IMR-90 (cell line): Measurements from ENCODE around the gene FER. TPM values are rescaled to one million over a fixed set of nuclear protein-coding genes. Genes with fewer than 3 reads are reported as not detected.

Experiments
- ATAC-seq: fragments of 200-7000 bp; cut with Tn5 transposase; 2 replicates; pipeline ENCODE4 v1.9.1; 2020; ENCODE audit warnings: low read depth, mild to moderate bottlenecking, moderate library complexity
- BruUV-seq: library from RNA; stranded (reverse); fragments of 400-500 nt; replicated peaks from 2 replicates; lab custom pipeline; 2021; lab: Mats Ljungman, UMichigan
- CTCF ChIA-PET: fragments of 300-600 bp; formaldehyde crosslinking; extraction: SDS; loops from one replicate; lab custom pipeline; 2021; ENCODE audit warnings: antibody characterized with exemption; lab: Yijun Ruan, JAX
- POLR2A ChIA-PET: fragments of 300-600 bp; sonication (Branson Sonifier 250); formaldehyde crosslinking; loops from one replicate; lab custom pipeline; 2022; ENCODE audit warnings: antibody characterized with exemption; ENCODE audit not compliant: unreplicated experiment; lab: Charles Lee
- DNase-seq: peaks from one replicate; pipeline ENCODE4 v3.0.0; 2013
- H2AFZ ChIP-seq: replicated peaks from 2 replicates; pipeline ENCODE3; 2013; ENCODE audit warnings: low read length, mild to moderate bottlenecking; ENCODE audit not compliant: poor library complexity
- H2AK5ac ChIP-seq: 2 replicates; pipeline ENCODE4 v1.6.1; 2013; ENCODE audit warnings: low read depth, low read length, inconsistent platforms
- H2AK9ac ChIP-seq: replicated peaks from 2 replicates; pipeline ENCODE3; 2013; ENCODE audit warnings: mild to moderate bottlenecking, low read depth, low read length, moderate library complexity; ENCODE audit not compliant: poor library complexity
- H2BK120ac ChIP-seq: 2 replicates; pipeline ENCODE4 v1.6.1; 2013; ENCODE audit warnings: low read depth, low read length, inconsistent platforms
- H2BK15ac ChIP-seq: 3 replicates; pipeline ENCODE4 v1.6.1; 2013; ENCODE audit warnings: low read depth, low read length, inconsistent platforms
- H2BK20ac ChIP-seq: 2 replicates; pipeline ENCODE4 v1.6.1; 2013; ENCODE audit warnings: low read depth, mild to moderate bottlenecking, inconsistent platforms, low read length, moderate library complexity
- H2BK5ac ChIP-seq: 2 replicates; pipeline ENCODE4 v1.6.1; 2013; ENCODE audit warnings: mild to moderate bottlenecking, low read depth, low read length, inconsistent platforms; ENCODE audit not compliant: poor library complexity, severe bottlenecking
- H3K14ac ChIP-seq: replicated peaks from 2 replicates; pipeline ENCODE4 v1.6.1; 2013; ENCODE audit warnings: low read depth, low read length, inconsistent platforms
- H3K18ac ChIP-seq: 2 replicates; pipeline ENCODE4 v1.6.1; 2013; ENCODE audit warnings: low read depth, low read length, control low read depth
- H3K23ac ChIP-seq: 2 replicates; pipeline ENCODE4 v1.6.1; 2013; ENCODE audit warnings: low read depth, low read length, inconsistent platforms
- H3K27ac ChIP-seq: 2 replicates; pipeline ENCODE4 v1.5.1; 2013; ENCODE audit warnings: mild to moderate bottlenecking, control low read depth, low read length; ENCODE audit not compliant: insufficient read depth
- H3K27me3 ChIP-seq: 2 replicates; pipeline ENCODE4 v1.6.1; 2013; ENCODE audit warnings: low read length; ENCODE audit not compliant: control insufficient read depth, insufficient read depth
- H3K36me3 ChIP-seq: 2 replicates; pipeline ENCODE4 v1.6.1; 2013; ENCODE audit warnings: low read length, mixed read lengths; ENCODE audit not compliant: control insufficient read depth, insufficient read depth
- H3K4ac ChIP-seq: 2 replicates; pipeline ENCODE4 v1.6.1; 2013; ENCODE audit warnings: low read depth, low read length, inconsistent platforms
- H3K4me1 ChIP-seq: 2 replicates; pipeline ENCODE4 v1.6.1; 2013; ENCODE audit warnings: low read length, mixed read lengths; ENCODE audit not compliant: control insufficient read depth, insufficient read depth
- H3K4me2 ChIP-seq: 2 replicates; pipeline ENCODE4 v1.6.1; 2013; ENCODE audit warnings: low read depth, mild to moderate bottlenecking, control low read depth, low read length, moderate library complexity
- H3K4me3 ChIP-seq: 2 replicates; pipeline ENCODE4 v1.5.1; 2013; ENCODE audit warnings: low read depth, mild to moderate bottlenecking, control low read depth, low read length, moderate library complexity; ENCODE audit not compliant: insufficient read depth
- H3K56ac ChIP-seq: 2 replicates; pipeline ENCODE4 v1.6.1; 2013; ENCODE audit warnings: low read length, inconsistent platforms; ENCODE audit not compliant: insufficient read depth; ENCODE audit errors: extremely low read depth
- H3K79me1 ChIP-seq, 2 experiments: 2 replicates each; pipeline ENCODE4 v1.6.1; 2013; ENCODE audit warnings: low read length in 2 of 2, inconsistent platforms in 1 of 2, low read depth in 1 of 2
- H3K9ac ChIP-seq: 2 replicates; pipeline ENCODE4 v1.6.1; 2013; ENCODE audit warnings: low read depth, low read length, control low read depth
- H3K9me1 ChIP-seq: 2 replicates; pipeline ENCODE4 v1.6.1; 2013; ENCODE audit warnings: low read length, inconsistent platforms; ENCODE audit not compliant: insufficient read depth
- H3K9me3 ChIP-seq: 2 replicates; pipeline ENCODE4 v1.6.1; 2013; ENCODE audit warnings: low read length; ENCODE audit not compliant: control insufficient read depth, insufficient read depth
- H4K20me1 ChIP-seq: 2 replicates; pipeline ENCODE4 v1.6.1; 2013; ENCODE audit warnings: low read length, inconsistent platforms; ENCODE audit not compliant: insufficient read depth
- H4K5ac ChIP-seq: 2 replicates; pipeline ENCODE4 v1.6.1; 2013; ENCODE audit warnings: mild to moderate bottlenecking, low read depth, low read length, control low read depth
- H4K8ac ChIP-seq, 2 experiments: 2 replicates each; pipeline ENCODE4 v1.6.1; 2013; ENCODE audit warnings: low read depth in 2 of 2, low read length in 2 of 2, control low read depth in 1 of 2, inconsistent platforms in 1 of 2
- H4K91ac ChIP-seq: 2 replicates; pipeline ENCODE4 v1.6.1; 2013; ENCODE audit warnings: low read depth, low read length, inconsistent platforms; ENCODE audit not compliant: insufficient read depth
- BHLHE40 ChIP-seq: fragments of 150-350 bp; IDR thresholded peaks from 2 replicates; pipeline ENCODE4 v1.6.1; 2016; ENCODE audit warnings: mild to moderate bottlenecking, low read depth, low read length
- CEBPB ChIP-seq: IDR thresholded peaks from 2 replicates; pipeline ENCODE4 v1.6.1; 2012; ENCODE audit warnings: low read depth, low read length, improper control_type of control experiment
- CHD1 ChIP-seq: IDR thresholded peaks from 2 replicates; pipeline ENCODE4 v1.6.1; 2012; ENCODE audit warnings: low read depth, low read length, improper control_type of control experiment
- FOS ChIP-seq: fragments of 150-350 bp; IDR thresholded peaks from 2 replicates; pipeline ENCODE4 v1.6.1; 2016; ENCODE audit warnings: low read depth, low read length
- MAFK ChIP-seq: IDR thresholded peaks from 2 replicates; pipeline ENCODE4 v1.6.1; 2012; ENCODE audit warnings: low read depth, low read length, improper control_type of control experiment
- MAZ ChIP-seq: IDR thresholded peaks from 2 replicates; pipeline ENCODE4 v1.6.1; 2012; ENCODE audit warnings: low read depth, mild to moderate bottlenecking, low read length, improper control_type of control experiment, moderate library complexity, borderline replicate concordance
- MXI1 ChIP-seq: IDR thresholded peaks from 2 replicates; pipeline ENCODE4 v1.6.1; 2012; ENCODE audit warnings: low read depth, mild to moderate bottlenecking, low read length, moderate library complexity, borderline replicate concordance
- NFE2L2 ChIP-seq: fragments of 150-350 bp; IDR thresholded peaks from 2 replicates; pipeline ENCODE4 v1.6.1; 2016; ENCODE audit warnings: low read depth, mild to moderate bottlenecking, low read length
- POLR2A ChIP-seq: IDR thresholded peaks from 2 replicates; pipeline ENCODE4 v1.6.1; 2012; ENCODE audit warnings: mild to moderate bottlenecking, low read depth, low read length
- RAD21 ChIP-seq: IDR thresholded peaks from 2 replicates; pipeline ENCODE4 v1.6.1; 2012; ENCODE audit warnings: low read length, improper control_type of control experiment
- RCOR1 ChIP-seq: IDR thresholded peaks from 2 replicates; pipeline ENCODE4 v1.6.1; 2012; ENCODE audit warnings: mild to moderate bottlenecking, low read length, improper control_type of control experiment; ENCODE audit not compliant: insufficient replicate concordance
- RFX5 ChIP-seq: IDR thresholded peaks from 2 replicates; pipeline ENCODE4 v1.8.0; 2012; ENCODE audit warnings: low read depth, mild to moderate bottlenecking, low read length, moderate library complexity
- SMC3 ChIP-seq: fragments of 150-350 bp; IDR thresholded peaks from 2 replicates; pipeline ENCODE4 v1.6.1; 2016; ENCODE audit warnings: low read depth, mild to moderate bottlenecking, antibody characterized with exemption, low read length, moderate library complexity
- WGBS, 2 experiments: methylation state at CpG; one replicate each; pipeline versions ENCODE4 v1.1.5 to v1.1.7; 2013; ENCODE audit warnings: missing lambda C conversion rate in 2 of 2; ENCODE audit not compliant: insufficient read length in 1 of 2; ENCODE audit errors: extremely low coverage in 2 of 2; 5-methylcytosine and 5-hydroxymethylcytosine counted together
- dilution Hi-C: fragments of 300-500 bp; cut with HindIII; formaldehyde crosslinking; loops from one replicate; pipeline ENCODE4 v1.14.3; 2018; ENCODE audit warnings: low sequenced_read_pairs; ENCODE audit not compliant: unreplicated experiment
- in situ Hi-C: fragments of 300-500 bp; cut with MboI; formaldehyde crosslinking; loops from 3 replicates; pipeline ENCODE4 v1.14.3; 2019; ENCODE audit warnings: low sequenced_read_pairs, inconsistent platforms, mixed read lengths
- intact Hi-C: fragments of 100-400 bp; cut with micrococcal nuclease; formaldehyde crosslinking; loops from 2 replicates; pipeline ENCODE4 v1.10.0; 2022
- polyA plus RNA-seq, 3 experiments: library from polyadenylated mRNA; depleted of rRNA; stranded (reverse); fragments of >200 nt; gene quantifications; 2 replicates each; pipeline ENCODE4 v1.2.3, GENCODE V29; 2012; ENCODE audit warnings: low replicate concordance in 1 of 3
- total RNA-seq: library from RNA; depleted of rRNA; stranded (reverse); fragments of >200 nt; gene quantifications from 2 replicates; pipeline ENCODE4 v1.2.3, GENCODE V29; 2012
- TF ChIP-seq, protein P1 (sequence below): conservative IDR thresholded peaks from 2 replicates; pipeline ENCODE4 v1.5.1; 2012; ENCODE audit warnings: mild to moderate bottlenecking, low read depth, low read length, improper control_type of control experiment
- TF ChIP-seq, protein P2 (sequence below): fragments of 150-350 bp; IDR thresholded peaks from 2 replicates; pipeline ENCODE4 v1.6.1; 2017; ENCODE audit warnings: mild to moderate bottlenecking, antibody characterized with exemption, low read length, low read depth
- TF ChIP-seq, protein P3 (sequence below): fragments of 150-350 bp; IDR thresholded peaks from 2 replicates; pipeline ENCODE4 v1.6.1; 2016; ENCODE audit warnings: low read depth, mild to moderate bottlenecking, low read length, moderate library complexity, borderline replicate concordance

Gene FER
- total and polyA plus RNA-seq, 2 of the 4 experiments (the other 2 are of a cell fraction) = 3.5 to 32.4 TPM

DNA sequence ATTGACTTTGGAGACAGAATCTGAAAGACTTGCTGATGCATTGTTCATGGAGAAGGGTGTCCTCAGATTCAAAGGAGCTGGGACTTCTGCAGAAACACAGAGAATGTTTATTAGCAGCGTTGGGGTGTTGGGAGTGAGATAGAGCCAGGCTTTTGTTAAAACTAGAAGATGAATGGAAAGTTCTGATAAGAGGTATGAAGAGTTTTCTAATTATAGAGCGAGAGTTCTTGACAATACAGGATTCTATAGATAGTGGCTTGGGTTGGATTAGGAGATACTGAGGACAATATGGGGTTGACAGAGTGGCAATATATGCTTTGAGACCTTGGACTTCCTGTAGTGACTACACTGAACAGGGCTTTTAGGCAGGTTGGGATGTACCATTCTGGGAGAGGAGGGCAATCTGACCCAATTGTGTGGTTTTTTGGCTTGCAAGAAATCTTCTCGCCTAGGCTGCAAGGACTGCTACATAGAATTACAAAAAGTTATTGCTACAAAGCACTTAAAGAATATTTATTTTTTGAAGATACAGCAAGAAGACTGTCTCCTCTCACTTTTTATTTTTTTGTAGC, 83.1 kb downstream of the FER start:
- Histone ChIP-seq H2BK5ac (no peak overlapping the region), H2AK5ac (no peak overlapping the region), H3K23ac (no peak overlapping the region), H3K4ac (no peak overlapping the region), H2BK120ac (no peak overlapping the region), H3K56ac (no peak overlapping the region), H3K9ac (no peak overlapping the region), H3K9me1 (no peaks in the 10 kb centered on the region; the same call in 1 of the 2 replicates), H2AK9ac (no peak overlapping the region), H3K18ac (no peak overlapping the region), H4K91ac (no peak overlapping the region), H3K4me1 (no peaks in the 10 kb centered on the region; the same call in 1 of the 2 replicates), H3K79me1 (peaks cover 12% of the 10 kb centered on the region in 2 experiments), H2AFZ (no peak overlapping the region), H4K8ac (no peak overlapping the region), H3K27me3 (no peaks in the 10 kb centered on the region), H2BK15ac (no peak overlapping the region), H3K36me3 (no peaks in the 10 kb centered on the region), H2BK20ac (no peak overlapping the region), H4K20me1 (no peaks in the 10 kb centered on the region), H3K4me3 (no peak overlapping the region), H3K27ac (no peak overlapping the region), H3K4me2 (no peak overlapping the region), H3K9me3 (no peaks in the 10 kb centered on the region), H3K14ac (no peak overlapping the region), H4K5ac (no peak overlapping the region)
- TF ChIP-seq CEBPB (no peak), FOS (no peak), RFX5 (no peak), MAFK (no peak), MAZ (no peak), CHD1 (no peak), NFE2L2 (no peak), BHLHE40 (no peak), POLR2A (no peak), MXI1 (no peak), SMC3 (no peak), RCOR1 (no peak), RAD21 (no peak)
- TF ChIP-seq, protein P1, sequence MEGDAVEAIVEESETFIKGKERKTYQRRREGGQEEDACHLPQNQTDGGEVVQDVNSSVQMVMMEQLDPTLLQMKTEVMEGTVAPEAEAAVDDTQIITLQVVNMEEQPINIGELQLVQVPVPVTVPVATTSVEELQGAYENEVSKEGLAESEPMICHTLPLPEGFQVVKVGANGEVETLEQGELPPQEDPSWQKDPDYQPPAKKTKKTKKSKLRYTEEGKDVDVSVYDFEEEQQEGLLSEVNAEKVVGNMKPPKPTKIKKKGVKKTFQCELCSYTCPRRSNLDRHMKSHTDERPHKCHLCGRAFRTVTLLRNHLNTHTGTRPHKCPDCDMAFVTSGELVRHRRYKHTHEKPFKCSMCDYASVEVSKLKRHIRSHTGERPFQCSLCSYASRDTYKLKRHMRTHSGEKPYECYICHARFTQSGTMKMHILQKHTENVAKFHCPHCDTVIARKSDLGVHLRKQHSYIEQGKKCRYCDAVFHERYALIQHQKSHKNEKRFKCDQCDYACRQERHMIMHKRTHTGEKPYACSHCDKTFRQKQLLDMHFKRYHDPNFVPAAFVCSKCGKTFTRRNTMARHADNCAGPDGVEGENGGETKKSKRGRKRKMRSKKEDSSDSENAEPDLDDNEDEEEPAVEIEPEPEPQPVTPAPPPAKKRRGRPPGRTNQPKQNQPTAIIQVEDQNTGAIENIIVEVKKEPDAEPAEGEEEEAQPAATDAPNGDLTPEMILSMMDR = no peak
- TF ChIP-seq, protein P2, sequence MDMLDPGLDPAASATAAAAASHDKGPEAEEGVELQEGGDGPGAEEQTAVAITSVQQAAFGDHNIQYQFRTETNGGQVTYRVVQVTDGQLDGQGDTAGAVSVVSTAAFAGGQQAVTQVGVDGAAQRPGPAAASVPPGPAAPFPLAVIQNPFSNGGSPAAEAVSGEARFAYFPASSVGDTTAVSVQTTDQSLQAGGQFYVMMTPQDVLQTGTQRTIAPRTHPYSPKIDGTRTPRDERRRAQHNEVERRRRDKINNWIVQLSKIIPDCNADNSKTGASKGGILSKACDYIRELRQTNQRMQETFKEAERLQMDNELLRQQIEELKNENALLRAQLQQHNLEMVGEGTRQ = no peak
- TF ChIP-seq, protein P3, sequence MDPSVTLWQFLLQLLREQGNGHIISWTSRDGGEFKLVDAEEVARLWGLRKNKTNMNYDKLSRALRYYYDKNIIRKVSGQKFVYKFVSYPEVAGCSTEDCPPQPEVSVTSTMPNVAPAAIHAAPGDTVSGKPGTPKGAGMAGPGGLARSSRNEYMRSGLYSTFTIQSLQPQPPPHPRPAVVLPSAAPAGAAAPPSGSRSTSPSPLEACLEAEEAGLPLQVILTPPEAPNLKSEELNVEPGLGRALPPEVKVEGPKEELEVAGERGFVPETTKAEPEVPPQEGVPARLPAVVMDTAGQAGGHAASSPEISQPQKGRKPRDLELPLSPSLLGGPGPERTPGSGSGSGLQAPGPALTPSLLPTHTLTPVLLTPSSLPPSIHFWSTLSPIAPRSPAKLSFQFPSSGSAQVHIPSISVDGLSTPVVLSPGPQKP = no peak
- 71% methylated on average over 1 of the region's 3 CpGs; no CpG with 5 or more reads in 1 of the 2 experiments for WGBS, 2 experiments
- BruUV-seq = no TSS peak
- ATAC-seq = no peak
- dilution Hi-C loops (no loop called here), intact Hi-C loops (no loop called here), in situ Hi-C loops (no loop called here)
- ChIA-PET CTCF (no interaction called here), POLR2A (no interaction called here)
- DNase-seq = no peak
